Keratinocyte (primary cell): ENCODE data around the gene TMEM259. TPM values are rescaled to one million over a fixed set of nuclear protein-coding genes. Genes with fewer than 3 reads are reported as not detected.

ENCODE experiments used
- DNase-seq: peaks from one replicate; pipeline ENCODE4 v3.0.0-alpha.2; 2011; ENCODE audit warnings: low read depth, missing footprints, low spot score
- FAIRE-seq: peaks from 2 replicates; lab custom pipeline; 2011; peaks lifted over from hg19 to GRCh38; lab: Jason Lieb, UNC
- H2AFZ ChIP-seq: 2 replicates; pipeline ENCODE4 v1.6.0; 2012; ENCODE audit warnings: low read length, control low read depth, inconsistent platforms; ENCODE audit not compliant: control insufficient read depth
- H3K27ac ChIP-seq: 2 replicates; pipeline ENCODE4 v1.5.1; 2011; ENCODE audit warnings: low read length; ENCODE audit not compliant: control insufficient read depth, insufficient read depth
- H3K27me3 ChIP-seq: 3 replicates; pipeline ENCODE4 v1.6.0; 2011; ENCODE audit warnings: low read length; ENCODE audit not compliant: control insufficient read depth, insufficient read depth; ENCODE audit errors: extremely low read depth
- H3K36me3 ChIP-seq, 2 experiments: 2 replicates in 1 of 2; 3 replicates in 1 of 2; pipeline ENCODE4 v1.5.1; 2011; ENCODE audit warnings: low read length in 2 of 2, mild to moderate bottlenecking in 1 of 2; ENCODE audit not compliant: control insufficient read depth in 2 of 2, insufficient read depth in 2 of 2; ENCODE audit errors: extremely low read depth in 1 of 2
- H3K4me1 ChIP-seq: 3 replicates; pipeline ENCODE4 v1.5.1; 2011; ENCODE audit warnings: low read length; ENCODE audit not compliant: control insufficient read depth, insufficient read depth; ENCODE audit errors: extremely low read depth
- H3K4me2 ChIP-seq: 3 replicates; pipeline ENCODE4 v1.6.0; 2011; ENCODE audit warnings: low read depth, low read length; ENCODE audit not compliant: control insufficient read depth, insufficient read depth; ENCODE audit errors: extremely low read depth
- H3K4me3 ChIP-seq, 3 experiments: fragments of 200-600 bp in 1 of 3; sonication (generic) in 1 of 3; 2 replicates in 2 of 3; 3 replicates in 1 of 3; pipeline ENCODE4 v1.5.1; 2011 to 2016; ENCODE audit warnings: low read length in 3 of 3, mild to moderate bottlenecking in 3 of 3, control low read depth in 2 of 3, inconsistent platforms in 1 of 3, low read depth in 1 of 3, mixed read lengths in 1 of 3, mixed run types in 1 of 3, moderate library complexity in 1 of 3; ENCODE audit not compliant: control insufficient read depth in 2 of 3, insufficient read depth in 2 of 3; ENCODE audit errors: extremely low read depth in 1 of 3
- H3K79me2 ChIP-seq: 2 replicates; pipeline ENCODE4 v1.6.0; 2012; ENCODE audit warnings: low read length; ENCODE audit not compliant: control insufficient read depth, insufficient read depth
- H3K9ac ChIP-seq: 3 replicates; pipeline ENCODE4 v1.6.0; 2011; ENCODE audit warnings: low read length; ENCODE audit not compliant: control insufficient read depth, insufficient read depth; ENCODE audit errors: extremely low read depth
- H3K9me1 ChIP-seq: 3 replicates; pipeline ENCODE4 v1.6.0; 2011; ENCODE audit warnings: low read length; ENCODE audit not compliant: control insufficient read depth, insufficient read depth; ENCODE audit errors: extremely low read depth
- H3K9me3 ChIP-seq: 2 replicates; pipeline ENCODE4 v1.5.1; 2012; ENCODE audit warnings: low read depth, low read length; ENCODE audit not compliant: control insufficient read depth
- H4K20me1 ChIP-seq: 3 replicates; pipeline ENCODE4 v1.6.0; 2011; ENCODE audit warnings: low read length; ENCODE audit not compliant: control insufficient read depth, insufficient read depth; ENCODE audit errors: extremely low read depth
- EZH2 ChIP-seq: IDR thresholded peaks from one replicate; pipeline ENCODE4 v1.6.1; 2012; ENCODE audit warnings: inconsistent platforms, mild to moderate bottlenecking, low read length, moderate library complexity
- dilution Hi-C: fragments of 300-500 bp; cut with MboI; formaldehyde crosslinking; loops from one replicate; pipeline ENCODE4 v1.7.0; 2020; ENCODE audit warnings: low sequenced_read_pairs; ENCODE audit not compliant: extremely low pct_ligation_motif_present
- polyA plus RNA-seq, 5 experiments: library from polyadenylated mRNA; depleted of rRNA in 3 of 5; stranded (reverse) in 3 of 5; stranded (forward) in 1 of 5; unstranded in 1 of 5; fragments of >200 nt; gene quantifications; 1 replicate in 1 of 5; 2 replicates in 3 of 5; 3 replicates in 1 of 5; pipeline versions ENCODE4 v1.2.1 to v1.2.3, GENCODE V29; 2011 to 2012; ENCODE audit warnings: missing spikeins in 2 of 5, low read depth in 1 of 5, low replicate concordance in 1 of 5
- TF ChIP-seq, protein P1 (sequence below), 3 experiments: IDR thresholded peaks in 1 of 3; conservative IDR thresholded peaks in 1 of 3; optimal IDR thresholded peaks in 1 of 3; 2 replicates in 2 of 3; 3 replicates in 1 of 3; pipeline versions ENCODE3 to v1.5.1; 2011; ENCODE audit warnings: low read length in 3 of 3, mild to moderate bottlenecking in 3 of 3, moderate library complexity in 2 of 3, control low read depth in 1 of 3, inconsistent platforms in 1 of 3; ENCODE audit not compliant: insufficient read depth in 2 of 3; ENCODE audit errors: extremely low read depth in 1 of 3

The TMEM259 gene
- polyA plus RNA-seq, 1 donor (not counting 4 experiments of a cell fraction or from before 2014, with no cell fraction given) = 61.5 TPM

DNA sequence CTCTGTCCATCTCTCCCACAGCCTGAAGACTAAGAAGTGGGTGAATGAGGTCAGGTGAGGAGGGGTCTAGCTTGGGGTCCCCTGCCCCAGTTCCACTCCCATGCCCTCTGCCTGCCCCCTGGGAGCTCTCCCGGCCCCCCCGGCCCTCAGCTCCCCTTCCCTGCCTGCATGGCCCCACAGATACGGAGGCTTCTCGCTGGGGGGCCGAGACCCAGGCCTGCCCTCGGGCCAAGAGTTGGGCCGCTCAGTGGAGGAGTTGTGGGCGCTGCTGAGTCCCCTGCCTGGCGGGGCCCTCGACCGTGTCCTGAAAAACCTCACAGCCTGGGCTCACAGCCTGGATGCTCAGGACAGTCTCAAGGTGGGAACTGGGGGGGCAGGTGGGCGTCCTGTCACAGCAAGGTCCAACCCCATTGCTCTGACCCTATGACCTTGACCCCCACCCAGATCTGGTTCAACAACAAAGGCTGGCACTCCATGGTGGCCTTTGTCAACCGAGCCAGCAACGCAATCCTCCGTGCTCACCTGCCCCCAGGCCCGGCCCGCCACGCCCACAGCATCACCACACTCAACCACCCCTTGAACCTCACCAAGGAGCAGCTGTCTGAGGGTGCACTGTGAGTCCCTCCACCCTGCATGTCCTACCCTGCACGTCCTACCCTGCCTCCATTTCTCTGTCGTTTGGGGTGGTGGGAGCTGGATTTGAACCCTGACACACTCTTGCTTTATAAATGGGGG, 35.1 kb upstream of the TMEM259 start:
- Histone ChIP-seq H3K9ac (no peak overlapping the region), H3K9me3 (peaks cover 28% of the 10 kb centered on the region), H4K20me1 (no peaks in the 10 kb centered on the region), H3K9me1 (no peaks in the 10 kb centered on the region), H2AFZ (no peak overlapping the region), H3K27me3 (no peaks in the 10 kb centered on the region), H3K4me2 (no peak overlapping the region), H3K36me3 (peaks cover 13 to 30% of the 10 kb centered on the region in 2 experiments), H3K27ac (no peak overlapping the region), H3K4me3 (no peak overlapping the region), H3K79me2 (no peaks in the 10 kb centered on the region), H3K4me1 (no peaks in the 10 kb centered on the region)
- dilution Hi-C loops = no loop called here
- TF ChIP-seq, protein P1, sequence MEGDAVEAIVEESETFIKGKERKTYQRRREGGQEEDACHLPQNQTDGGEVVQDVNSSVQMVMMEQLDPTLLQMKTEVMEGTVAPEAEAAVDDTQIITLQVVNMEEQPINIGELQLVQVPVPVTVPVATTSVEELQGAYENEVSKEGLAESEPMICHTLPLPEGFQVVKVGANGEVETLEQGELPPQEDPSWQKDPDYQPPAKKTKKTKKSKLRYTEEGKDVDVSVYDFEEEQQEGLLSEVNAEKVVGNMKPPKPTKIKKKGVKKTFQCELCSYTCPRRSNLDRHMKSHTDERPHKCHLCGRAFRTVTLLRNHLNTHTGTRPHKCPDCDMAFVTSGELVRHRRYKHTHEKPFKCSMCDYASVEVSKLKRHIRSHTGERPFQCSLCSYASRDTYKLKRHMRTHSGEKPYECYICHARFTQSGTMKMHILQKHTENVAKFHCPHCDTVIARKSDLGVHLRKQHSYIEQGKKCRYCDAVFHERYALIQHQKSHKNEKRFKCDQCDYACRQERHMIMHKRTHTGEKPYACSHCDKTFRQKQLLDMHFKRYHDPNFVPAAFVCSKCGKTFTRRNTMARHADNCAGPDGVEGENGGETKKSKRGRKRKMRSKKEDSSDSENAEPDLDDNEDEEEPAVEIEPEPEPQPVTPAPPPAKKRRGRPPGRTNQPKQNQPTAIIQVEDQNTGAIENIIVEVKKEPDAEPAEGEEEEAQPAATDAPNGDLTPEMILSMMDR (optimal IDR thresholded peaks at IDR 0.05 in 1 of 3, IDR thresholded peaks at IDR 0.05 in 1 of 3, conservative IDR thresholded peaks at IDR 0.05 in 1 of 3; ENCODE audit: extremely low read depth in 1 of 3, insufficient read depth in 2 of 3, low read length in 3 of 3) = no peak
- TF ChIP-seq EZH2 = no peak
- FAIRE-seq (no peak), DNase-seq (no peak)

DNA sequence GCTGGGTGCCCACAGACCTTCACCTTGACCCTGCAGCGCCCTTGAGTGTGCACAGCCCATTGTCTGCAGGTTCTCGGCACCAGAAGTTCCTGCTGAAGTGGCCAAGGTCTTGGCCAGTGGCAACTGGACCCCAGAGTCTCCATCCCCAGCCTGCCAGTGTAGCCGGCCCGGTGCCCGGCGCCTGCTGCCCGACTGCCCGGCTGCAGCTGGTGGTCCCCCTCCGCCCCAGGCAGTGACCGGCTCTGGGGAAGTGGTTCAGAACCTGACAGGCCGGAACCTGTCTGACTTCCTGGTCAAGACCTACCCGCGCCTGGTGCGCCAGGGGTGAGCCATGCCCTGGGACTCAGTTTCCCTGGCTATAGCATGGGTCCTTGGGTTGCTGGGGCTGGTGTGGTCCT, 34.1 kb upstream of the TMEM259 start:
- H3K4me3 ChIP-seq = no peak overlapping the region
- no peak overlapping the region for H3K9ac ChIP-seq
- DNase-seq (no peak), FAIRE-seq (no peak)
- H3K79me2 ChIP-seq = no peaks in the 10 kb centered on the region
- H2AFZ ChIP-seq = no peak overlapping the region
- dilution Hi-C loops = no loop called here
- peaks cover 28% of the 10 kb centered on the region for H3K9me3 ChIP-seq
- H4K20me1 ChIP-seq = no peaks in the 10 kb centered on the region
- H3K27ac ChIP-seq = no peak overlapping the region
- H3K9me1 ChIP-seq = no peaks in the 10 kb centered on the region
- H3K4me1 ChIP-seq = no peaks in the 10 kb centered on the region
- TF ChIP-seq, protein P1 (optimal IDR thresholded peaks at IDR 0.05 in 1 of 3, IDR thresholded peaks at IDR 0.05 in 1 of 3, conservative IDR thresholded peaks at IDR 0.05 in 1 of 3; ENCODE audit: extremely low read depth in 1 of 3, insufficient read depth in 2 of 3, low read length in 3 of 3) = no peak
- TF ChIP-seq EZH2 = no peak
- H3K4me2 ChIP-seq = no peak overlapping the region
- H3K27me3 ChIP-seq = no peaks in the 10 kb centered on the region
- peaks cover 13 to 30% of the 10 kb centered on the region in 2 experiments for H3K36me3 ChIP-seq
